DMS79 treated with DMSO at 0.1 percent for 48 hours (cell line): ENCODE measurements around the gene CELF6.
"Not testable (repeated sequence)": the region's sequence is repeated elsewhere in the genome, so short reads cannot be mapped to it uniquely, and the experiment has no call there.

ENCODE experiments used
- DNase-seq: peaks from one replicate; lab custom pipeline; 2025; lab: John Stamatoyannopoulos, UW

CELF6 gene

GRCh38 chr15:72315706-72316370, 4.1 kb downstream of the CELF6 start:
- no peak for DNase-seq

GRCh38 chr15:72313881-72314280, 6.1 kb downstream of the CELF6 start:
- DNase-seq = no peak

- DNase-seq = no peak
Measured at GRCh38 chr15:72313448-72313840, 6.5 kb downstream of the CELF6 start.

GRCh38 chr15:72312605-72313447, 7.1 kb downstream of the CELF6 start:
- peak; percentile 2 for DNase-seq

GRCh38 chr15:72307026-72307425, 12.9 kb downstream of the CELF6 start:
- no peak for DNase-seq

GRCh38 chr15:72306211-72306785, 13.7 kb downstream of the CELF6 start:
- peak; percentile 57 for DNase-seq

- DNase-seq = no peak
Measured at GRCh38 chr15:72304596-72304995, 15.4 kb downstream of the CELF6 start.

- no peak for DNase-seq
Measured at GRCh38 chr15:72302955-72303354, 17.0 kb downstream of the CELF6 start.

- no peak for DNase-seq
Measured at GRCh38 chr15:72289597-72290325, 30.2 kb downstream of the CELF6 start.

GRCh38 chr15:72288796-72289596, 31.0 kb downstream of the CELF6 start:
- DNase-seq = no peak

- DNase-seq = no peak
Measured at GRCh38 chr15:72285927-72286516, 33.9 kb downstream of the CELF6 start.

GRCh38 chr15:72285402-72285801, 34.6 kb downstream of the CELF6 start:
- DNase-seq = no peak

- no peak for DNase-seq
Measured at GRCh38 chr15:72284781-72285180, 35.2 kb downstream of the CELF6 start.

- DNase-seq = no peak
Measured at GRCh38 chr15:72281713-72282112, 38.2 kb downstream of the CELF6 start.

GRCh38 chr15:72280751-72281150, 39.2 kb downstream of the CELF6 start:
- DNase-seq = no peak

- no peak for DNase-seq
Measured at GRCh38 chr15:72278737-72279136, 41.2 kb downstream of the CELF6 start.

- no peak for DNase-seq
Measured at GRCh38 chr15:72276326-72276700, 43.6 kb downstream of the CELF6 start.

- not testable (repeated sequence) for DNase-seq
Measured at GRCh38 chr15:72275635-72276325, 44.2 kb downstream of the CELF6 start.

- no peak for DNase-seq
Measured at GRCh38 chr15:72272997-72273352, 47.0 kb downstream of the CELF6 start.

GRCh38 chr15:72272213-72272996, 47.6 kb downstream of the CELF6 start, which contains the start of gene PARP6:
Gene PARP6 (minus strand): TSS chr15:72272554. CDS start chr15:72267477, 5,077 bp downstream.
- DNase-seq = peak; percentile 79
